ENCODE measurements around the gene TEAD4. TPM values are rescaled to one million over a fixed set of nuclear protein-coding genes. Genes with fewer than 3 reads are reported as not detected.
A peak's percentile ranks its signal among the peaks of the same experiment; 100 is the strongest.

The TEAD4 gene
- polyA plus RNA-seq, 6 donors from 2014 or later: not detected

DNA sequence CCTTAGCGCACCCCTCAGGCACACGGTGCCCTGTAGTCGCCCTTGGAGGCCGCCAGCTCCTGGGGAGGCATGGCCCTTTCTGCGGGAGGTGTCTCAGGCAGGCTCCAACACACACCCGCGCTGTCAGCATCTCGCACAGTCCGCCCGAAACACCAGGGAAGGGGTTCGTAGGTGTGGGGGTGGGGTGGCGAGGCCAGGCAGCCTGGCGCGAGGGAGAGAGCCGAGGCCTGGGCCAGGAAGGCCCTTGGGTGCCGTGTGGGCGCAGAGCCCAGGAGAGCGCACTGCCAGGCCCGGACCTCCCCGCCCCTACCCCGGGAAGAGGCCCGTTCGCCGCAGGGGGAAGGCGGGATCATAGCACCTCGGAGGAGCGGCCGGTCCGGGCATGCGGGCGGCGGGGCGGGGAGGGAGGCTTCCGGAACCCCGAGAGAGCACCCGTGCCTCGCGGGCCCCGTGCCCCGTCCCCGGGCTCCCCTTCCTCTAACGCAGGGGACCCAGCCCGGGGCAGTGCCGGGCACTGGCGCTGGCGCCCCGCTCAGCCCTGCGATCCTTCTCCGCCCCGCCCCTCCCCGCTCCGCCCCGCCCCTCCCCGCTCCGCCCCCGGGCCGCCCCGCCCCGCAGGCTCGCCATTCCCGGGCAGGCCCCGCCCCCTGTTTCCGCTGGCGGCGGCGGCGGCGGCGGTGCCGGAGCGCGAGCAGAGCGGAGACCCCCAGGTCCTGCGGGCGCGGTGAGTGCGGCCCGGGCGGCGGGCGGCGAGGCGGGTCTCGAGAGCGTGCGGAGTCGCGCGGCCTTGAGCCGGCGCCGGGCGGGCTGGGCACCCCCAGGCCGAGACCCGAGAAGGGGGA lies 117.8 kb downstream of the TEAD4 start, which contains the start of gene TSPAN9:
Gene TSPAN9, plus strand, starts transcription at position 650 of the 842 bp plus-strand sequence. CDS start 123,815 bp downstream, outside the sequence.
- H3K36me3 Mint-ChIP-seq: no peaks in the 10 kb centered on the region

GRCh38 chr12:3077572-3078081 lies 118.4 kb downstream of the TEAD4 start:
- ATAC-seq (ENCODE audit: low read depth in 2 of 2): peak; percentile 5 to 10
- Mint-ChIP-seq H3K27me3 (peaks cover 0 to 17% (median 8%) of the 10 kb centered on the region in 3 donors), H3K4me3 (peak overlapping the region; percentile 64 to 91 (median 86)), H3K9me3 (no peaks in the 10 kb centered on the region), H3K27ac (peak overlapping the region in 2 of 6 donors; percentile 32 to 58), H3K36me3 (no peaks in the 10 kb centered on the region), H3K4me1 (peaks cover 3 to 19% (median 4%) of the 10 kb centered on the region in 3 donors)
- peak; percentile 7 for DNase-seq

More for the DNA sequence above, 117.8 kb downstream of the TEAD4 start, which contains the start of gene TSPAN9:
- Mint-ChIP-seq H3K9me3 (no peaks in the 10 kb centered on the region), H3K4me3 (peak within 1 kb of the TSS; percentile 84 to 91 (median 88)), H3K27ac (peak within 1 kb of the TSS in 3 of 6 donors; percentile 58 to 73 (median 59)), H3K4me1 (peaks cover 3 to 19% (median 4%) of the 10 kb centered on the region in 3 donors), H3K27me3 (peaks cover 0 to 10% (median 8%) of the 10 kb centered on the region in 3 donors)
- peak; percentile 46 for DNase-seq
- peak; percentile 75 to 76 for ATAC-seq (ENCODE audit: low read depth in 2 of 2)

GRCh38 chr12:3078086-3078820 lies 119.1 kb downstream of the TEAD4 start:
- H3K4me3 Mint-ChIP-seq: peak overlapping the region; percentile 64 to 91 (median 86)
- peaks cover 0 to 18% (median 7%) of the 10 kb centered on the region in 3 donors for H3K27me3 Mint-ChIP-seq
- H3K36me3 Mint-ChIP-seq: no peaks in the 10 kb centered on the region
- peaks cover 3 to 19% (median 4%) of the 10 kb centered on the region in 3 donors for H3K4me1 Mint-ChIP-seq
- no peak for DNase-seq
- no peaks in the 10 kb centered on the region for H3K9me3 Mint-ChIP-seq
- no peak for ATAC-seq (ENCODE audit: low read depth in 2 of 2)
- peak overlapping the region in 2 of 6 donors; percentile 32 to 58 for H3K27ac Mint-ChIP-seq

GRCh38 chr12:3081091-3081490 lies 121.9 kb downstream of the TEAD4 start:
- Mint-ChIP-seq H3K36me3 (no peaks in the 10 kb centered on the region), H3K27ac (no peak overlapping the region), H3K4me3 (no peak overlapping the region), H3K4me1 (peaks cover 3 to 11% (median 4%) of the 10 kb centered on the region in 3 donors), H3K9me3 (no peaks in the 10 kb centered on the region), H3K27me3 (peaks cover 0 to 11% (median 3%) of the 10 kb centered on the region in 3 donors)
- ATAC-seq (ENCODE audit: low read depth in 2 of 2): no peak
- DNase-seq: no peak

DNA sequence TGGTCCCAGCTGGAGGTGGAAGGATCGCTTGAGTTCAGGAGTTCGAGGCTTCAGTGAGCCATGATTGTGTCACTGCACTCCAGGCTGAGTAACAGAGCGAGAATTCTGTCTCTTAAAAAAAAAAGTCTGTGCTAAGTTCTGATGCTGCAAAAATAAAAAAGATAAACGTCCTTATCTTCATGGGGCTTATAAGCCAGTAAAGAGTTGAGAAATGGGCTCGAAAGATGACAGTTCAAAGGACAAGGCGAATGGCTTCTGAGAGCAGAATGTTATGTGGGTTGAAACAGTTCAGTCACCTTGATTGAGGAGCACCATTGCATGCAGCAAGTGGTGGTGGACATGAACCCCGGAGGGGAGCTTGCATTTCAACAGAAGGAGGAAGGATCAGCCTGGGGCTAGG lies 122.7 kb downstream of the TEAD4 start:
- Mint-ChIP-seq H3K4me3 (peak overlapping the region in 2 of 8 donors; percentile 1 to 76), H3K9me3 (no peaks in the 10 kb centered on the region), H3K36me3 (no peaks in the 10 kb centered on the region), H3K4me1 (peaks cover 0 to 5% (median 4%) of the 10 kb centered on the region in 3 donors), H3K27ac (no peak overlapping the region), H3K27me3 (peaks cover 0 to 16% (median 3%) of the 10 kb centered on the region in 3 donors)
- ATAC-seq (ENCODE audit: low read depth in 2 of 2) (no peak), DNase-seq (no peak)

DNA sequence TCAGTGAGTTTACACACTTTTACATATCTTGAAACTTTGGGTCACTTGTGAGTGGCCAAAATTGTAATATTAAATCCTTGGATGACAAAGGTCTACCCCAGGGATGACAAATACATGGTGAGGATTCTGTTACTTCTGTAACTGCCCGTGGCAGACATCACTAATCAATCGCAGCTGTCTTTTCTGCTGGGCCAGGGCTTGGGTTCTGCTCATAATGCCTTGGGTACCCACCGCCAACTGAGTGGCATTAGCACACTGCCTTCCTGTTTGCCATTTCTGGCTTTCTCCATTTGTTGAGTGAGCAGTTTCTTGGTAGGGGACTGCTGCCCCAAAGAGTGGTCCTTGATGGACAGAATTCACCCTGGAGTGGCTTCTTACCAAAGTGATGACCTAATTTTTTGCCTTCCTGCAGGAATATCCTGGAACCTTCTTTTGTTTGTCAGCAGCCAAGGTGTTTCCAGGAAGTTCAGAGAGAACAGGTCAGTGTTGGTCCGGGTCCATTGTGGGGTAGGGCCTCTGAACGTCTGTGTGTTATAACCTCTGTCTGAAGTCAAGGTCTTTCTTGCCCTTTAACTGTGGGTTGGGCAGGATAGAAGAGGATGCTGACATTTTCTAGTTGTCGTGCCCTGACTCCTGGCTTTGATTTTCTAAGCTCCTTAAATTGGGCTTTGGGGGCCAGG lies 124.2 kb downstream of the TEAD4 start:
- peak overlapping the region in 1 of 6 donors; percentile 17 for H3K27ac Mint-ChIP-seq

DNA sequence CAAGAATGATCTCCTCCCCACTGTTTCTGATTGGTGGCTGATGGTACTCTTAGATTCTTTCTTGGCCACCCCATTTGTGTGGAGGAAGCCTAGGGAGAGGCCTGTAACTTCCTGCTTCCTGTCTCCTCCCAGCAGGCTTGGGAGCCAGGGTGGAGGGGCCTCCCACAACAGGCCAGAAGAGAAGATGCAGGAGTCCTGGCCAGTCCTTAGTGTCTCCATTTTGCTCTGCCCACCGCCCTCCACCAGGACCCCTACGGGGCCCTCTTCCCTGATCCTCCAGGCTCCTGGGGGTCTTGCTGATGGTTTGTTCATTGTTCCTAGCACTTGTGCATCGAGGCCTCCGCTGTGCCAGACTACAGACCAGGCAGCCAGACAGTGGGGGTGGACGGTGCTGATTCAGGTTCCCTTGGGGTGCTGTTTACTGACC lies 124.7 kb downstream of the TEAD4 start:
- H3K36me3 Mint-ChIP-seq: no peaks in the 10 kb centered on the region
- H3K9me3 Mint-ChIP-seq: no peaks in the 10 kb centered on the region
- ATAC-seq (ENCODE audit: low read depth in 2 of 2): no peak
- no peak overlapping the region for H3K4me3 Mint-ChIP-seq
- H3K4me1 Mint-ChIP-seq: no peaks in the 10 kb centered on the region
- peaks cover 0 to 18% (median 0%) of the 10 kb centered on the region in 3 donors for H3K27me3 Mint-ChIP-seq
- H3K27ac Mint-ChIP-seq: peak overlapping the region in 1 of 6 donors; percentile 17
- DNase-seq: no peak

More for the DNA sequence above, 124.2 kb downstream of the TEAD4 start:
- no peaks in the 10 kb centered on the region for H3K4me1 Mint-ChIP-seq
- no peak overlapping the region for H3K4me3 Mint-ChIP-seq
- H3K9me3 Mint-ChIP-seq: no peaks in the 10 kb centered on the region
- H3K36me3 Mint-ChIP-seq: no peaks in the 10 kb centered on the region
- no peak for ATAC-seq (ENCODE audit: low read depth in 2 of 2)
- DNase-seq: no peak
- H3K27me3 Mint-ChIP-seq: peaks cover 0 to 18% (median 0%) of the 10 kb centered on the region in 3 donors

DNA sequence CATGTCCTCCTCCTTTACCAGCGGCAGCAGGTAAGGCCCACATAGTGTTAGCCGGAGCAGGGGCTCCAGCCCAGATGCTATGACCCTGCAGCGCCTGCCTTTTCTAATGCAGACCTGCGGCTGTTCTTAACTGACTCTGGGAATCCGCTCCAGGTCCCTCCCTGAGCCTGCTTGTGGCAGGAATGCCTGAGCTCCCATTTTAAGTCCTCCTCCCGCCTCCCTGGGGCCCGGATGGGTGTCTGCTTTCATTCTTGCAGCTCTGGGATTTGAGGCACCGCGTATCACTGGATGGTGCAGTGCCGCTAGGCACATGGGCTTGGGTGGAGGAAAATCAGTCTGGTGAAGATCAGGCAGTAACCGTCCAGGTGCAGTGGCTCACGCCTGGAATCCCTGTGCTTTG lies 125.5 kb downstream of the TEAD4 start:
- ATAC-seq (ENCODE audit: low read depth in 2 of 2) (no peak), DNase-seq (no peak)
- no peak overlapping the region for H3K4me3 Mint-ChIP-seq
- H3K36me3 Mint-ChIP-seq: no peaks in the 10 kb centered on the region
- H3K27me3 Mint-ChIP-seq: peaks cover 0 to 18% (median 0%) of the 10 kb centered on the region in 3 donors
- H3K27ac Mint-ChIP-seq: no peak overlapping the region
- no peaks in the 10 kb centered on the region for H3K4me1 Mint-ChIP-seq
- no peaks in the 10 kb centered on the region for H3K9me3 Mint-ChIP-seq

- no peaks in the 10 kb centered on the region for H3K36me3 Mint-ChIP-seq
- DNase-seq (no peak), ATAC-seq (ENCODE audit: low read depth in 2 of 2) (no peak)
- no peaks in the 10 kb centered on the region for H3K4me1 Mint-ChIP-seq
- peaks cover 0 to 18% (median 0%) of the 10 kb centered on the region in 3 donors for H3K27me3 Mint-ChIP-seq
- no peaks in the 10 kb centered on the region for H3K9me3 Mint-ChIP-seq
- H3K4me3 Mint-ChIP-seq: peak overlapping the region in 1 of 8 donors; percentile 14
- H3K27ac Mint-ChIP-seq: no peak overlapping the region
Measured at GRCh38 chr12:3085341-3086139, 126.3 kb downstream of the TEAD4 start.

- no peaks in the 10 kb centered on the region for H3K4me1 Mint-ChIP-seq
- peaks cover 0 to 18% (median 0%) of the 10 kb centered on the region in 3 donors for H3K27me3 Mint-ChIP-seq
- ATAC-seq (ENCODE audit: low read depth in 2 of 2) (no peak), DNase-seq (no peak)
- no peaks in the 10 kb centered on the region for H3K9me3 Mint-ChIP-seq
- H3K36me3 Mint-ChIP-seq: no peaks in the 10 kb centered on the region
- H3K4me3 Mint-ChIP-seq: no peak overlapping the region
- H3K27ac Mint-ChIP-seq: no peak overlapping the region
Measured at GRCh38 chr12:3086211-3086610, 127.0 kb downstream of the TEAD4 start.

GRCh38 chr12:3086729-3087323 lies 127.6 kb downstream of the TEAD4 start:
- Mint-ChIP-seq H3K4me1 (no peaks in the 10 kb centered on the region), H3K27ac (no peak overlapping the region), H3K36me3 (no peaks in the 10 kb centered on the region), H3K27me3 (peaks cover 0 to 17% (median 0%) of the 10 kb centered on the region in 3 donors), H3K4me3 (peak overlapping the region in 1 of 8 donors; percentile 82), H3K9me3 (no peaks in the 10 kb centered on the region)
- ATAC-seq (ENCODE audit: low read depth in 2 of 2) (no peak), DNase-seq (no peak)
